GM21528 (cell line): Measurements from ENCODE around the gene TMEM176B.

Experiments used
- ATAC-seq: cut with Tn5 transposase; IDR thresholded peaks from one replicate; pipeline ENCODE4 v1.9.1; 2021; ENCODE audit warnings: mild to moderate bottlenecking, moderate library complexity; ENCODE audit not compliant: unreplicated experiment, low FRiP score

Gene TMEM176B

DNA sequence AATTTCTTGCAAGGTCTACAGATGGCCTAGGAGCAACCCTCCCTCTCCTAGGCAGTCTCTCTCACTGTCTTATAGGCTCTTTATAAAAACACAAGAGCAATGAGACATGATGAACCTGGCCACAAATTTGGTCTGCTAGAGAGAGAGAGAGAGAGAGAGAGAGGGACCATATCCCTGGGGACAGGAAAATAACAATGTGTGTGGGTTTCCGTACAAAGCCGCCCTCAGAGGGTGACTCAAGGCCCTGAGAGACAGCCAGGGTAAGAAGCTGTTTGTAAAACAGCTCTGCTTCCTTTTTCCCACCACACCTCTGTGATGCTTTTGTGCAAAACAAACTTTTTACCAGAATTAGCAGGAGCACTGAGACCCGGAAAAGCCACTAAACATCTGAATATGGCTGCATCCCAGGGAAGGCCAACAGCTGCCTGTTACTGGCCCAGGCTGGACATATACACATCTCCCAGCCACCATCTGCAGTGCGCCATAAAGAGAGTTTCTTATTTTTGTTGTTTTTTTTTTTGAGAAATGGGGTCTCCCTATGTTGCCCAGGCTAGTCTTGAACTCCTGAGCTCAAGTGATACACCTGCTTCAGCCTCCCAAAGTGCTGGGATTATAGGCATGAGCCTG, 44.6 kb downstream of the TMEM176B start:
- ATAC-seq, result no peak

DNA sequence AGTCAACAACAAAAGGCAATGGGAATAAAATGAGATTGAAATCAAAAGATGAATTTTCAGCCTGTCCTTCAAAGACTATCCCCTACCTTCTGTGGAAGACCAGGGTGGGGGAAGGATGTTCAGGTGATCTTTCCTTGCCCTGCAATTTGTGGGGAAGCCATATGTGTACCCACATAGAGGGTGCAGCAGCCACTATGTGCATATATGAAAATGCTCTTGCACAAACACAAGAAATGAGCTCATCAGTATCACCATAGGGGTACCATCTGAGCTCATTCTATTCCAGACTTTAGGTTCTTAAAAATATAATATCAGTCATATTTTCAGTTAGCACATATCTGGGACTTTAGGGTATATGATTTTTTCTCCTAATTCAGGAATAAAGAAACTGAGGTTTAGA, 45.2 kb downstream of the TMEM176B start:
- no peak for ATAC-seq

DNA sequence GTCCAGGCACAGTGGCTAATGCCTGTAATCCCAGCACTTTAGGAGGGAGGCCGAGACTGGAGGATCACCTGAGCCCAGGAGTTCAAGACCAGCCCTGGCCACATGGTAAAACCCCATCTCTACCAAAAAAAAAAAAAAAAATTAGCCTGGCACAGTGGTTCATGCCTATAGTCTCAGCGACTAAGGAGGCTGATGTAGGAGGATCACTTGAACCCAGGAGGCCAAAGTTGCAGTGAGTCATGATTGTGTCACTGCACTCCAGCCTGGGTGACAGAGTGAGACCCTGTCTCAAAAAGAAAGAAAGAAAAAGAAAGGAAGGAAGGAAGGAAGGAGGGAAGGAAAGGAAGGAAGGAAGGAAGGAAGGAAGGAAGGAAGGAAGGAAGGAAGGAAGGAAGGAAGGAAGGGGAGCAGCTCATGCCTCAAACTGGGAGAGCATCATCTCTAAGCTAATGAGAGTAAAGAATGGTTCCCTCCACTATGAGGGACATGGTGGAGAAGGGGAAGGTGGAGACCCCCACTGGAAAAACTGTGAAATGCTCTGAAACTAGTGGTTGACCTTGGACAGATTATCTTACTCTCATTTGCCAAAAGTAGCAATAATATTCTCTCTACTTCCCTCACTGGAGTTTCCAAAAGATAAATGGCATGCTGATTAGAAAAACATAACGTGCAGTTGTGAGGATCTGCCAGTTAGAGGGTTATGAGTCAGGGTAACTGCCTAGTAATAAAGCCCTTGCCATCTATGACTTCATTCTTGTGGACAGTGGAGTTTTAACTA, 46.1 kb downstream of the TMEM176B start:
- ATAC-seq, result no peak

DNA sequence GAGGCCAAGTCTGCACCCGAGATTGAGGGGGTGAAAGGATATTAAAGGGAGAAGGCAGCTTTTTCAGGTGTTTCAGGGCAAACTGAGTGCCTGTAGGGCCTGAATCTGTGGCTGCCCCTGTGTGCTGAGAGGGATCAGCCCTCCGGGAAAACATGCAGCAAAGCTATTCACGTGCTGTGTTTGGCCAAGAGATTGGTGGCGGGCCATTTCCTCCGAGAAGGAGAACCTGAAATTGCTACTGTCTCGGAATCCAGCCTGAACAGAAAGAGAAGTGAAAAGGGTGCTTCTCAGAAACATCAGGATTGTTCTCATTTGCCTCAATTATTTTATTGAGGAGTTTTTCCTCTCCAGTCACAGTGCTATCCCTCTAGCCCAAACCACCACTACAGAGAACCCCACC, 46.9 kb downstream of the TMEM176B start:
- ATAC-seq, result no peak

DNA sequence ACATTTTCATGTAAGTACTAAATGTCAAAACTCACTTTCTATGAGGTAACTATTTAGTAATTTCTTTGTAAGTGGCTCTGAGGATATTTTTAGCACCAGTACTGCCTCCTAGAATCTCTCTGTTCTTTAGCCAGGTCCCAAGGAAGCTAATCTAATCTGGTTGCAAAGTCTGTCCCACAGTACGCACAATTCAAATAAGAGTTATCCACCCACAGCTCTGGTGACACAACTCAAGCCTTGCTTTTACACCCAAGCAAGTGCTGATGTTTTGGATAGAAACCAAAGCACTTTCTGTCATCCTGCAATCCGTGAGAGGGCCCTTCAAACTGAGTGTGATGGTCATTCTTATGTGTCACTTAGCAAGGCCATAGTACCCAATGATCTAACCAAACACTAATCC, 48.5 kb downstream of the TMEM176B start:
- no peak for ATAC-seq

DNA sequence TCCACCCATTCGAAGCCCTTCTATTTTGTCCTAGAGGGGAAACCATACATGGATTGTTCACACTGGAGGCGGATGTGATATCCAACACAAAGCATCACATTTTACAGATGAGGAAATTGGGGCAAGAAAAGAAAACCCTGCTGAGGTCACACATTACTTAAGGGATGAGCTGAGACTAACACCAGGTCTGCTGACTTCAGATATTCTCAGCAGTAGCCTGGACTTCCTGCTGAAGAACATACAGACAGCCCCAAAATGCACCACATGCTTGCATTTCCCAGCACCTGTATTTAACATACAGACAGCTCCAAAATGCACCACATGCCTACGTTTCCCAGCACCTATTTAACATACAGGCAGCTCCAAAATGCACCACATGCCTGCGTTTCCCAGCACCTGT, 51.8 kb downstream of the TMEM176B start:
- ATAC-seq, result no peak

DNA sequence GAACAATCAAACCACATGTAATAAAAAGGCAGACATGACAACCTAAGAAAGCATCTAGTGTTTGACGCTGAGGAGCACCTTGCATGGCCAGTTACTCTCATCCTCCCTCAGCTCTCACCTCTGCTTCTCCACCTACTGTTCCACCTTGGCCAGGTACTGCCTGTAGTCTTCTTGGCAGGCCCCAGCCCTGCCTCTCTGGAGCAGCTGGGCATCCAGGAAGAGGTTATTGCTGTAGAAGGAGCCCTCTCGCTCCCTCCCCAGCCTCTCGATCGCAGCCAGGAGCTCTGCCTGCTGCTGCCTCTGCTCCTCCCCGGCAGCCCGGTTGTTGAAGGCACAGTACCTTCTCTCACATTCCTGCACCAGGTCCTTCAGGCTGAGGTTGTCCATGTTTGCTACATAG, 53.2 kb downstream of the TMEM176B start:
- ATAC-seq, result no peak

DNA sequence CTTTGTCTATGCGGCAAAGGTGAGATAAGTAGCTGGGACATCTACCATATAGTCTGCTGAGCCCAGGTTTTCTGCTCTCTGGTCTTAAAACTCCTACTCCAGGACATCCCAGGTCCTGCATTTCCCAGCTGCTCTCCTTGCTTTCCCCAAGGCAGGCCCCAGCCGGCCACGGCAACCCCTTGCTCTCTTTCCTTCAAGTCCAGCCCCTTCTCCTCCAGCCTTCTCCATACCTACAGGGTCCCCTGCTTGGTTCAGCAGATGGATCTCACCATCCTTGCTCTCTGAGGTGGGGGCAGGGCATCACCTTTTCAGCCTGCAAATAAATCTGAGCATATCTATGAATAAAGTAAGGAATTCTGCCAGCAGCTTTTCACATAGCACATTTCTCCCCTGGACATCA, 54.3 kb downstream of the TMEM176B start:
- ATAC-seq, result no peak

DNA sequence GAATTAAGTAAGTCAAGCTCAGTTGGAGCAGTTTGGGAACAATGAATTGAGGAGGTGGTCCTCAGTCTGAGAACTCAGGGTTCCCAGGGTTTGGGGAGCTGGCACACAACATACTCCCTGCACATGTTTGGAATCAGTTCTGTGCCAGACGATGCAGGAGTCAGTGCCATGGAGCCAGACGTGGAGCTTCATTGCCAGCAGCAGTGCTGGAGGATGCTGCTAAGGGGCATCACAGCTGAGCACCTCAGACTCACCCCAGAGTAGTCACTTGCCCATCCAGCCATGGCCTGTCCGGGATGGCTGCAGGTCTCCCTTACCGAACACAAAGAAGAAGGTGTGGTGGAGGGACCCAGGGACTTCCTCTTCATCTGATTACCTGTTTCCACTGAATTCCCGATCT, 55.1 kb downstream of the TMEM176B start:
- no peak for ATAC-seq

DNA sequence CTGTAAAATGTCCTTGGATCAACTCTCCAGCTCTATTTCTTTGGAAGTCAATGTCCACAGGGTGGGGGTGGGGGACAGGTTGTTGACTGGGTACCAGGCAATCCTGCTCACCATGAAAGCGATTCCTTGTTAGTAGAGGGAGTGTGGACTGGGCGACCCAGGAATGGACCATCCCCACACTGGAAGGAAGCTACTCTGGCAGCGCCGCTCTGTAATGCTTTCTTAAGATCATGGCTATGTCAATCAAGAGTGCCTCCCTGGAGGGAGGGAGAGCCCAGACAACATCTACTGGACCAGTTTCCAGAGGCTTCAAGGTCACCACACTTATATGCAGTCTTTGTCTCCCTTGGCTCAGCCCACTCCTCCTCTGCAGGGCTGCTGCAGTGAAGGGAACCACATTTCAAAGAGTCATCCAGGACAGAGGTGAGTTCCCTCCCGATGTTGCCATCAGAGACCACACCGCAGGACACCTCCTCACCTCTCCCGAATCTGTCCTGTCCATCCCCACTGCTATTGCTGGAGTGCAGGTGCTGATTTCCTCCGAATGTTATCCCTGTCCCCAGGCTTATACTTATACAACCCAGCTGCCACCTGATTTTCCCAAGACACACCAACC, 56.0 kb downstream of the TMEM176B start:
- ATAC-seq, result no peak

DNA sequence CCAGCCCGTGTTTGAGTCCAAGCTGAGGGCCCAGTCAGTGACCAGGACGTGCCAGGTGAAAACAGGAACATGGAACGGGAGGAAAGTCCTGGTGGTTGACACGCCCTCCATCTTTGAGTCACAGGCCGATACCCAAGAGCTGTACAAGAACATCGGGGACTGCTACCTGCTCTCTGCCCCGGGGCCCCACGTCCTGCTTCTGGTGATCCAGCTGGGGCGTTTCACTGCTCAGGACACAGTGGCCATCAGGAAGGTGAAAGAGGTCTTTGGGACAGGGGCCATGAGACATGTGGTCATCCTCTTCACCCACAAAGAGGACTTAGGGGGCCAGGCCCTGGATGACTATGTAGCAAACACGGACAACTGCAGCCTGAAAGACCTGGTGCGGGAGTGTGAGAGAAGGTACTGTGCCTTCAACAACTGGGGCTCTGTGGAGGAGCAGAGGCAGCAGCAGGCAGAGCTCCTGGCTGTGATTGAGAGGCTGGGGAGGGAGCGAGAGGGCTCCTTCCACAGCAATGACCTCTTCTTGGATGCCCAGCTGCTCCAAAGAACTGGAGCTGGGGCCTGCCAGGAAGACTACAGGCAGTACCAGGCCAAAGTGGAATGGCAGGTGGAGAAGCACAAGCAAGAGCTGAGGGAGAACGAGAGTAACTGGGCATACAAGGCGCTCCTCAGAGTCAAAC, 57.7 kb downstream of the TMEM176B start:
- ATAC-seq, result no peak
